H9 (cell line): Measurements from ENCODE around the gene STXBP1. TPM values are rescaled to one million over a fixed set of nuclear protein-coding genes. Genes with fewer than 3 reads are reported as not detected.

Experiments
- DNase-seq: peaks from one replicate; pipeline ENCODE4 v3.0.0-alpha.2; 2017
- H2AFZ ChIP-seq: one replicate; pipeline ENCODE4 v1.6.1; 2013; ENCODE audit warnings: mild to moderate bottlenecking, low read length, control low read depth, moderate library complexity
- H2AK5ac ChIP-seq: 2 replicates; pipeline ENCODE4 v1.6.1; 2013; ENCODE audit warnings: low read length, control low read depth, mixed read lengths; ENCODE audit not compliant: insufficient read length
- H2BK120ac ChIP-seq: one replicate; pipeline ENCODE4 v1.6.1; 2013; ENCODE audit warnings: low read depth, mild to moderate bottlenecking, low read length, control low read depth, inconsistent platforms; ENCODE audit not compliant: poor library complexity, severe bottlenecking
- H2BK12ac ChIP-seq: 2 replicates; pipeline ENCODE4 v1.6.1; 2013; ENCODE audit warnings: low read length, control low read depth, mixed read lengths, low read depth; ENCODE audit not compliant: insufficient read length
- H2BK15ac ChIP-seq: 2 replicates; pipeline ENCODE4 v1.6.1; 2013; ENCODE audit warnings: low read depth, low read length, control low read depth
- H2BK20ac ChIP-seq: one replicate; pipeline ENCODE4 v1.6.1; 2013; ENCODE audit warnings: low read depth, mild to moderate bottlenecking, low read length, control low read depth, inconsistent platforms; ENCODE audit not compliant: poor library complexity, severe bottlenecking
- H2BK5ac ChIP-seq: 2 replicates; pipeline ENCODE4 v1.6.1; 2013; ENCODE audit warnings: low read length, control low read depth, mixed read lengths; ENCODE audit not compliant: insufficient read length
- H3K14ac ChIP-seq: 2 replicates; pipeline ENCODE4 v1.6.1; 2013; ENCODE audit warnings: low read length, control low read depth; ENCODE audit not compliant: insufficient read depth
- H3K18ac ChIP-seq: 2 replicates; pipeline ENCODE4 v1.6.1; 2013; ENCODE audit warnings: low read depth, mild to moderate bottlenecking, mixed read lengths, low read length, control low read depth; ENCODE audit not compliant: insufficient read length
- H3K23ac ChIP-seq: 2 replicates; pipeline ENCODE4 v1.6.1; 2013; ENCODE audit warnings: low read length, control low read depth, mixed read lengths, low read depth; ENCODE audit not compliant: insufficient read length
- H3K23me2 ChIP-seq: 2 replicates; pipeline ENCODE4 v1.6.1; 2013; ENCODE audit warnings: low read depth, mild to moderate bottlenecking, mixed read lengths, low read length, control low read depth; ENCODE audit not compliant: insufficient read length, poor library complexity, severe bottlenecking
- H3K27ac ChIP-seq: 2 replicates; pipeline ENCODE4 v1.5.1; 2013; ENCODE audit warnings: low read length, control low read depth, mixed read lengths, low read depth; ENCODE audit not compliant: insufficient read length
- H3K27me3 ChIP-seq: 2 replicates; pipeline ENCODE4 v1.6.1; 2013; ENCODE audit warnings: low read length, control low read depth, inconsistent platforms; ENCODE audit not compliant: insufficient read depth
- H3K4ac ChIP-seq: 2 replicates; pipeline ENCODE4 v1.6.1; 2013; ENCODE audit warnings: low read depth, mild to moderate bottlenecking, control low read depth, inconsistent platforms, low read length, moderate library complexity
- H3K4me1 ChIP-seq: 2 replicates; pipeline ENCODE4 v1.6.1; 2013; ENCODE audit warnings: low read length, control low read depth, inconsistent platforms; ENCODE audit not compliant: insufficient read depth
- H3K4me2 ChIP-seq: 2 replicates; pipeline ENCODE4 v1.6.1; 2013; ENCODE audit warnings: low read length, control low read depth, mixed read lengths; ENCODE audit not compliant: insufficient read length, insufficient read depth
- H3K56ac ChIP-seq: 2 replicates; pipeline ENCODE4 v1.6.1; 2013; ENCODE audit warnings: low read depth, mild to moderate bottlenecking, mixed read lengths, low read length, control low read depth; ENCODE audit not compliant: insufficient read length
- H3K79me1 ChIP-seq: 2 replicates; pipeline ENCODE4 v1.6.1; 2013; ENCODE audit warnings: low read depth, mild to moderate bottlenecking, moderate library complexity, low read length, control low read depth, inconsistent platforms; ENCODE audit not compliant: insufficient read depth, poor library complexity, severe bottlenecking
- H3K79me2 ChIP-seq: 2 replicates; pipeline ENCODE4 v1.6.1; 2013; ENCODE audit warnings: low read length, control low read depth, inconsistent platforms; ENCODE audit not compliant: insufficient read depth
- H3K9ac ChIP-seq: 2 replicates; pipeline ENCODE4 v1.6.1; 2013; ENCODE audit warnings: low read length, control low read depth, mixed read lengths; ENCODE audit not compliant: insufficient read length; ENCODE audit errors: extremely low read depth
- H3K9me3 ChIP-seq: one replicate; pipeline ENCODE4 v1.6.1; 2013; ENCODE audit warnings: low read depth, low read length, inconsistent platforms; ENCODE audit not compliant: control insufficient read depth
- H3T11ph ChIP-seq: one replicate; pipeline ENCODE4 v1.6.1; 2013; ENCODE audit warnings: mild to moderate bottlenecking, low read length, control low read depth, inconsistent platforms
- H4K20me1 ChIP-seq: one replicate; pipeline ENCODE4 v1.6.1; 2013; ENCODE audit not compliant: control insufficient read depth, insufficient read length, insufficient read depth
- H4K5ac ChIP-seq: 2 replicates; pipeline ENCODE4 v1.6.1; 2013; ENCODE audit warnings: low read depth, mild to moderate bottlenecking, mixed read lengths, low read length, control low read depth; ENCODE audit not compliant: insufficient read length
- H4K8ac ChIP-seq: replicated peaks from 2 replicates; pipeline ENCODE4 v1.6.1; 2013; ENCODE audit warnings: low read length, control low read depth, mixed read lengths, low read depth; ENCODE audit not compliant: insufficient read length
- H4K91ac ChIP-seq: 2 replicates; pipeline ENCODE4 v1.6.1; 2013; ENCODE audit warnings: low read depth, mild to moderate bottlenecking, moderate library complexity, mixed read lengths, low read length, control low read depth; ENCODE audit not compliant: insufficient read length
- H3K27ac Mint-ChIP-seq, 3 experiments: 2 replicates in 2 of 3; 3 replicates in 1 of 3; pipeline ENCODE4 v1.8.0; 2020 to 2021; ENCODE audit warnings: mixed read lengths in 3 of 3, mild to moderate bottlenecking in 1 of 3, moderate library complexity in 1 of 3
- H3K27me3 Mint-ChIP-seq: 2 replicates; pipeline ENCODE4 v1.8.0; 2021; ENCODE audit warnings: low read depth, mild to moderate bottlenecking, moderate library complexity, mixed read lengths
- H3K36me3 Mint-ChIP-seq, 3 experiments: 2 replicates in 2 of 3; 3 replicates in 1 of 3; pipeline ENCODE4 v1.8.0; 2020 to 2021; ENCODE audit warnings: low read depth in 3 of 3, mixed read lengths in 3 of 3; ENCODE audit not compliant: insufficient read depth in 1 of 3
- H3K4me1 Mint-ChIP-seq, 2 experiments: 2 replicates each; pipeline ENCODE4 v1.8.0; 2020; ENCODE audit warnings: mixed read lengths in 2 of 2
- H3K4me3 Mint-ChIP-seq, 2 experiments: 2 replicates in 1 of 2; 3 replicates in 1 of 2; pipeline ENCODE4 v1.8.0; 2020 to 2021; ENCODE audit warnings: mild to moderate bottlenecking in 2 of 2, mixed read lengths in 2 of 2, moderate library complexity in 1 of 2
- H3K9me3 Mint-ChIP-seq, 2 experiments: 2 replicates in 1 of 2; 3 replicates in 1 of 2; pipeline ENCODE4 v1.8.0; 2020; ENCODE audit warnings: mild to moderate bottlenecking in 2 of 2, mixed read lengths in 2 of 2, moderate library complexity in 1 of 2
- WGBS: extraction: QIAGEN DNeasy Blood & Tissue Kit; methylation state at CpG from one replicate; pipeline ENCODE4 v1.1.7; 2013; ENCODE audit warnings: missing lambda C conversion rate, low lambda C conversion rate, mixed read lengths; ENCODE audit not compliant: insufficient read length; ENCODE audit errors: extremely low coverage; 5-methylcytosine and 5-hydroxymethylcytosine counted together
- total RNA-seq: library from RNA; stranded (reverse); gene quantifications from 2 replicates; pipeline ENCODE4 v1.2.1, GENCODE V29; 2021
- TF ChIP-seq, protein P1 (sequence below): fragments of 200-600 bp; sonication (generic); conservative IDR thresholded peaks from 3 replicates; pipeline ENCODE4 v1.8.0; 2021; ENCODE audit warnings: antibody characterized with exemption, mild to moderate bottlenecking

Gene STXBP1
- total RNA-seq, 1 experiment from 2014 or later = 22.3 TPM

- no peak overlapping the region for H2BK120ac ChIP-seq
- H3K79me2 ChIP-seq = no peaks in the 10 kb centered on the region
- Mint-ChIP-seq H3K9me3 (no peaks in the 10 kb centered on the region), H3K27ac (no peak overlapping the region), H3K27me3 (no peaks in the 10 kb centered on the region), H3K4me3 (no peak overlapping the region), H3K4me1 (no peaks in the 10 kb centered on the region), H3K36me3 (peaks cover 23 to 55% (median 28%) of the 10 kb centered on the region in 3 experiments; a peak in 6 of 7 replicates)
- no peak overlapping the region for H3K4me2 ChIP-seq
- H3K9me3 ChIP-seq = no peaks in the 10 kb centered on the region
- DNase-seq = no peak
- H2BK5ac ChIP-seq = no peak overlapping the region
- no peaks in the 10 kb centered on the region for H3K27me3 ChIP-seq
- H3K27ac ChIP-seq = no peak overlapping the region
- no CpG with 5 or more reads among the region's 11 CpGs for WGBS
- no peak overlapping the region for H4K91ac ChIP-seq
- H3T11ph ChIP-seq = no peak overlapping the region
- H3K23me2 ChIP-seq = no peaks in the 10 kb centered on the region
- no peak overlapping the region for H3K18ac ChIP-seq
- TF ChIP-seq, protein P1, sequence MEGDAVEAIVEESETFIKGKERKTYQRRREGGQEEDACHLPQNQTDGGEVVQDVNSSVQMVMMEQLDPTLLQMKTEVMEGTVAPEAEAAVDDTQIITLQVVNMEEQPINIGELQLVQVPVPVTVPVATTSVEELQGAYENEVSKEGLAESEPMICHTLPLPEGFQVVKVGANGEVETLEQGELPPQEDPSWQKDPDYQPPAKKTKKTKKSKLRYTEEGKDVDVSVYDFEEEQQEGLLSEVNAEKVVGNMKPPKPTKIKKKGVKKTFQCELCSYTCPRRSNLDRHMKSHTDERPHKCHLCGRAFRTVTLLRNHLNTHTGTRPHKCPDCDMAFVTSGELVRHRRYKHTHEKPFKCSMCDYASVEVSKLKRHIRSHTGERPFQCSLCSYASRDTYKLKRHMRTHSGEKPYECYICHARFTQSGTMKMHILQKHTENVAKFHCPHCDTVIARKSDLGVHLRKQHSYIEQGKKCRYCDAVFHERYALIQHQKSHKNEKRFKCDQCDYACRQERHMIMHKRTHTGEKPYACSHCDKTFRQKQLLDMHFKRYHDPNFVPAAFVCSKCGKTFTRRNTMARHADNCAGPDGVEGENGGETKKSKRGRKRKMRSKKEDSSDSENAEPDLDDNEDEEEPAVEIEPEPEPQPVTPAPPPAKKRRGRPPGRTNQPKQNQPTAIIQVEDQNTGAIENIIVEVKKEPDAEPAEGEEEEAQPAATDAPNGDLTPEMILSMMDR = no peak
- H2BK12ac ChIP-seq = no peak overlapping the region
- H3K14ac ChIP-seq = no peak overlapping the region
- H2BK15ac ChIP-seq = no peak overlapping the region
- H3K56ac ChIP-seq = no peak overlapping the region
- H2BK20ac ChIP-seq = no peak overlapping the region
- no peak overlapping the region for H4K8ac ChIP-seq
- no peaks in the 10 kb centered on the region for H4K20me1 ChIP-seq
- H3K79me1 ChIP-seq = no peaks in the 10 kb centered on the region
- H3K4ac ChIP-seq = no peak overlapping the region
- no peak overlapping the region for H2AK5ac ChIP-seq
- H4K5ac ChIP-seq = no peak overlapping the region
- H3K23ac ChIP-seq = no peak overlapping the region
- no peak overlapping the region for H2AFZ ChIP-seq
- H3K9ac ChIP-seq = no peak overlapping the region
- H3K4me1 ChIP-seq = no peaks in the 10 kb centered on the region
These were observed 68.1 kb downstream of the STXBP1 start for GRCh38 chr9:127680226-127680625.
